ENCODE data around the gene UHRF1.
"Not testable (repeated sequence)": the region's sequence is repeated elsewhere in the genome, so short reads cannot be mapped to it uniquely, and the experiment has no call there.

UHRF1 gene

GRCh38 chr19:4909156-4909896, at the start of gene UHRF1:
TSS of gene UHRF1 (plus strand) at chr19:4909501. CDS start at chr19:4910886, 1,385 bp downstream.
- DNase-seq, result no peak

- DNase-seq, result no peak
Observed at GRCh38 chr19:4859697-4860096, 49.6 kb upstream of the UHRF1 start.

GRCh38 chr19:4861147-4861546, 48.2 kb upstream of the UHRF1 start:
- DNase-seq, result no peak

- DNase-seq, result no peak
Observed at GRCh38 chr19:4866595-4867424, 42.5 kb upstream of the UHRF1 start.

- no peak for DNase-seq
Observed at GRCh38 chr19:4867534-4868285, 41.6 kb upstream of the UHRF1 start, which contains the start of gene PLIN3. TSS of gene PLIN3 (minus strand) at chr19:4867667. CDS start at chr19:4861394, 6,273 bp downstream.

GRCh38 chr19:4868286-4868834, 40.9 kb upstream of the UHRF1 start:
- no peak for DNase-seq

- no peak for DNase-seq
Observed at GRCh38 chr19:4870025-4870700, 39.1 kb upstream of the UHRF1 start.

GRCh38 chr19:4871711-4872110, 37.6 kb upstream of the UHRF1 start:
- DNase-seq, result no peak

GRCh38 chr19:4873930-4874329, 35.4 kb upstream of the UHRF1 start:
- DNase-seq, result no peak

- no peak for DNase-seq
Observed at GRCh38 chr19:4877753-4878490, 31.4 kb upstream of the UHRF1 start.

GRCh38 chr19:4878491-4878968, 30.8 kb upstream of the UHRF1 start:
- DNase-seq, result no peak

GRCh38 chr19:4879041-4879440, 30.3 kb upstream of the UHRF1 start:
- DNase-seq, result no peak

GRCh38 chr19:4882874-4883273, 26.4 kb upstream of the UHRF1 start:
- not testable (repeated sequence) for DNase-seq

GRCh38 chr19:4884993-4885392, 24.3 kb upstream of the UHRF1 start:
- not testable (repeated sequence) for DNase-seq

- not testable (repeated sequence) for DNase-seq
Observed at GRCh38 chr19:4887803-4888202, 21.5 kb upstream of the UHRF1 start.

- DNase-seq, result no peak
Observed at GRCh38 chr19:4889034-4889815, 20.1 kb upstream of the UHRF1 start.

GRCh38 chr19:4891066-4891465, 18.2 kb upstream of the UHRF1 start:
- DNase-seq, result no peak

GRCh38 chr19:4892962-4893361, 16.3 kb upstream of the UHRF1 start:
- DNase-seq, result not testable (repeated sequence)

- no peak for DNase-seq
Observed at GRCh38 chr19:4896372-4896771, 12.9 kb upstream of the UHRF1 start.

GRCh38 chr19:4897146-4897545, 12.2 kb upstream of the UHRF1 start:
- no peak for DNase-seq

- not testable (repeated sequence) for DNase-seq
Observed at GRCh38 chr19:4900879-4901278, 8.4 kb upstream of the UHRF1 start.

All from NCI-H2107 (cell line).